HCT116 (cell line): ENCODE measurements around the gene PADI2. TPM values are rescaled to one million over a fixed set of nuclear protein-coding genes. Genes with fewer than 3 reads are reported as not detected.

ENCODE experiments used
- ATAC-seq: fragments of 200-7000 bp; cut with Tn5 transposase; 2 replicates; pipeline ENCODE4 v1.9.1; 2020; ENCODE audit warnings: mild to moderate bottlenecking, moderate library complexity
- BruUV-seq: library from RNA; stranded (reverse); fragments of 400-500 nt; replicated peaks from 2 replicates; lab custom pipeline; 2021; lab: Mats Ljungman, UMichigan
- CTCF ChIA-PET: fragments of 300-600 bp; sonication (Branson Sonifier 250); formaldehyde crosslinking; loops from one replicate; lab custom pipeline; 2021; ENCODE audit warnings: antibody characterized with exemption; lab: Charles Lee
- POLR2A ChIA-PET: fragments of 300-600, 350-600 bp; sonication (Branson Sonifier 250); formaldehyde crosslinking; loops from one replicate; lab custom pipeline; 2021; ENCODE audit warnings: antibody characterized with exemption; lab: Charles Lee
- RAD21 ChIA-PET, 2 experiments: fragments of 300-600 bp; sonication (Branson Sonifier 250); formaldehyde crosslinking; loops; one replicate each; lab custom pipeline; 2023; ENCODE audit warnings: low total read pairs in 2 of 2; ENCODE audit not compliant: uncharacterized antibody in 2 of 2, unreplicated experiment in 2 of 2, low non-redundant PET in 1 of 2; lab: Charles Lee
- DNase-seq: peaks from one replicate; pipeline ENCODE4 v3.0.0-alpha.2; 2010; ENCODE audit warnings: low read depth, low spot score
- H2AFZ ChIP-seq: fragments of 200-600 bp; shearing (Covaris generic), sonication (generic); 2 replicates; pipeline ENCODE4 v1.6.1; 2017; ENCODE audit warnings: low read depth, mixed run types, mixed read lengths, antibody characterized with exemption, low read length; ENCODE audit not compliant: poor library complexity, severe bottlenecking
- H3K27ac ChIP-seq: 2 replicates; pipeline ENCODE4 v1.5.1; 2012; ENCODE audit warnings: low read depth, low read length
- H3K27me3 ChIP-seq: fragments of 200-600 bp; sonication (generic); 2 replicates; pipeline ENCODE4 v1.6.1; 2016; ENCODE audit warnings: mixed run types, low read length, mixed read lengths; ENCODE audit not compliant: insufficient read depth
- H3K36me3 ChIP-seq, 2 experiments: fragments of 200-500 bp in 1 of 2; fragments of 200-600 bp in 1 of 2; sonication (Bioruptor generic) in 1 of 2; sonication (generic) in 1 of 2; 2 replicates each; pipeline versions ENCODE4 v1.5.1 to v1.6.1; 2014 to 2016; ENCODE audit warnings: low read length in 2 of 2, inconsistent platforms in 1 of 2, mixed read lengths in 1 of 2, mixed run types in 1 of 2; ENCODE audit not compliant: insufficient read depth in 2 of 2, control insufficient read depth in 1 of 2
- H3K4me1 ChIP-seq, 2 experiments: fragments of 200-600 bp in 1 of 2; sonication (generic) in 1 of 2; 2 replicates each; pipeline versions ENCODE4 v1.5.1 to v1.6.1; 2012 to 2017; ENCODE audit warnings: low read length in 2 of 2, inconsistent platforms in 1 of 2, mild to moderate bottlenecking in 1 of 2, mixed read lengths in 1 of 2, mixed run types in 1 of 2, moderate library complexity in 1 of 2; ENCODE audit not compliant: insufficient read depth in 2 of 2, control insufficient read depth in 1 of 2
- H3K4me2 ChIP-seq: fragments of 200-600 bp; sonication (generic); 2 replicates; pipeline ENCODE4 v1.6.1; 2017; ENCODE audit warnings: mixed run types, low read length, mixed read lengths
- H3K4me3 ChIP-seq, 2 experiments: fragments of 200-600 bp in 1 of 2; sonication (generic) in 1 of 2; replicated peaks in 1 of 2; 2 replicates each; pipeline ENCODE4 v1.5.1; 2011 to 2016; ENCODE audit warnings: low read length in 2 of 2, control low read depth in 1 of 2, low read depth in 1 of 2, mild to moderate bottlenecking in 1 of 2, mixed read lengths in 1 of 2, mixed run types in 1 of 2
- H3K79me2 ChIP-seq: fragments of 200-600 bp; sonication (generic); 2 replicates; pipeline ENCODE4 v1.6.1; 2017; ENCODE audit warnings: mild to moderate bottlenecking, mixed run types, low read length, moderate library complexity, mixed read lengths; ENCODE audit not compliant: insufficient read depth
- H3K9ac ChIP-seq: fragments of 200-600 bp; sonication (generic); 2 replicates; pipeline ENCODE4 v1.6.1; 2016; ENCODE audit warnings: low read length, mixed read lengths
- H3K9me2 ChIP-seq: fragments of 200-600 bp; sonication (generic), shearing (Covaris generic); 2 replicates; pipeline ENCODE4 v1.6.1; 2017; ENCODE audit warnings: mixed run types, mild to moderate bottlenecking, moderate library complexity; ENCODE audit not compliant: insufficient read depth
- H3K9me3 ChIP-seq, 2 experiments: fragments of 200-500 bp in 1 of 2; fragments of 200-600 bp in 1 of 2; sonication (Bioruptor generic) in 1 of 2; sonication (generic) in 1 of 2; 2 replicates each; pipeline ENCODE4 v1.6.1; 2014 to 2017; ENCODE audit warnings: low read length in 2 of 2, mixed read lengths in 2 of 2, inconsistent platforms in 1 of 2, low read depth in 1 of 2, mild to moderate bottlenecking in 1 of 2, mixed run types in 1 of 2, moderate library complexity in 1 of 2; ENCODE audit not compliant: control insufficient read depth in 1 of 2, insufficient read depth in 1 of 2
- H4K20me1 ChIP-seq: fragments of 200-600 bp; sonication (generic), shearing (Covaris generic); 2 replicates; pipeline ENCODE4 v1.6.1; 2017; ENCODE audit warnings: mixed run types, mild to moderate bottlenecking, moderate library complexity; ENCODE audit not compliant: insufficient read depth
- ATF3 ChIP-seq: IDR thresholded peaks from 2 replicates; pipeline ENCODE4 v1.6.1; 2012
- CBX3 ChIP-seq: IDR thresholded peaks from 2 replicates; pipeline ENCODE4 v1.6.1; 2012; ENCODE audit warnings: low read depth
- CTCF ChIP-seq, 3 experiments: fragments of 200-600 bp in 1 of 3; sonication (generic) in 1 of 3; IDR thresholded peaks in 2 of 3; conservative IDR thresholded peaks in 1 of 3; 2 replicates each; pipeline ENCODE4 v1.5.1; 2012 to 2017; ENCODE audit warnings: low read depth in 2 of 3, low read length in 2 of 3, antibody characterized with exemption in 1 of 3, borderline replicate concordance in 1 of 3, control low read depth in 1 of 3, mild to moderate bottlenecking in 1 of 3, mixed read lengths in 1 of 3, mixed run types in 1 of 3, moderate library complexity in 1 of 3; ENCODE audit not compliant: insufficient read depth in 1 of 3
- ELF1 ChIP-seq: IDR thresholded peaks from 2 replicates; pipeline ENCODE4 v1.6.1; 2012; ENCODE audit warnings: low read depth, borderline replicate concordance
- EZH2 ChIP-seq: fragments of 200-600 bp; sonication (generic); IDR thresholded peaks from 2 replicates; pipeline ENCODE4 v1.6.1; 2017; ENCODE audit warnings: antibody characterized with exemption, mixed run types
- FOSL1 ChIP-seq: IDR thresholded peaks from 2 replicates; pipeline ENCODE4 v1.6.1; 2012; ENCODE audit warnings: low read depth
- POLR2A ChIP-seq: IDR thresholded peaks from 2 replicates; pipeline ENCODE4 v1.7.0; 2011; ENCODE audit warnings: borderline replicate concordance; ENCODE audit not compliant: insufficient read depth, insufficient read length; ENCODE audit errors: extremely low read depth
- POLR2AphosphoS5 ChIP-seq: IDR thresholded peaks from 2 replicates; pipeline ENCODE4 v1.6.1; 2011; ENCODE audit warnings: mild to moderate bottlenecking, low read depth, low read length, moderate library complexity
- REST ChIP-seq: IDR thresholded peaks from 2 replicates; pipeline ENCODE4 v1.6.1; 2012; ENCODE audit warnings: low read depth
- SP1 ChIP-seq: IDR thresholded peaks from 2 replicates; pipeline ENCODE4 v1.6.1; 2012; ENCODE audit warnings: low read depth
- ZBTB33 ChIP-seq: IDR thresholded peaks from 2 replicates; pipeline ENCODE4 v1.6.1; 2011; ENCODE audit warnings: mild to moderate bottlenecking, low read length, moderate library complexity; ENCODE audit not compliant: insufficient replicate concordance; ENCODE audit errors: extremely low read depth
- ZNF274 ChIP-seq: fragments of 200-500 bp; sonication (Bioruptor generic); IDR thresholded peaks from 2 replicates; pipeline ENCODE4 v1.6.1; 2014; ENCODE audit warnings: mild to moderate bottlenecking, low read depth, low read length, inconsistent platforms
- intact Hi-C: fragments of 100-400 bp; cut with micrococcal nuclease; formaldehyde crosslinking; loops from 2 replicates; pipeline ENCODE4 v1.10.0; 2022
- total RNA-seq: library from RNA; stranded (reverse); gene quantifications from one replicate; pipeline ENCODE4 v1.2.1, GENCODE V29; 2021; ENCODE audit not compliant: unreplicated experiment

Gene PADI2
- total RNA-seq, 1 experiment from 2014 or later: 2.7 TPM

- TF ChIP-seq CTCF (IDR thresholded peaks at IDR 0.05 in 2 of 3, conservative IDR thresholded peaks at IDR 0.05 in 1 of 3; ENCODE audit: borderline replicate concordance in 1 of 3, insufficient read depth in 1 of 3, low read depth in 2 of 3, low read length in 2 of 3) (no peak), CBX3 (no peak), FOSL1 (no peak), SP1 (no peak), EZH2 (no peak), ZNF274 (no peak), ZBTB33 (no peak), ATF3 (no peak)
- TF ChIP-seq, all 23 proteins: peak for 0
Observed at GRCh38 chr1:17052038-17052437, 67.2 kb downstream of the PADI2 start (continued).

GRCh38 chr1:17047924-17048323 is 71.3 kb downstream of the PADI2 start:
- ATAC-seq (no peak), DNase-seq (no peak)
- no TSS peak for BruUV-seq
- H3K4me1 ChIP-seq: peaks cover 2 to 8% of the 10 kb centered on the region in 2 experiments; a peak in 3 of 4 replicates
- no peaks in the 10 kb centered on the region for H3K9me3 ChIP-seq
- no peaks in the 10 kb centered on the region for H3K27me3 ChIP-seq
- H3K9me2 ChIP-seq: no peaks in the 10 kb centered on the region
- no peak overlapping the region for H2AFZ ChIP-seq
- peaks cover 26 to 29% of the 10 kb centered on the region in 2 experiments; a peak in 3 of 4 replicates for H3K36me3 ChIP-seq
- H3K9ac ChIP-seq: no peak overlapping the region
- no peak overlapping the region for H3K4me2 ChIP-seq
- H4K20me1 ChIP-seq: no peaks in the 10 kb centered on the region
- RAD21 ChIA-PET: no interaction called here
- POLR2A ChIA-PET: no interaction called here
- no peak overlapping the region for H3K27ac ChIP-seq
- peaks cover 89% of the 10 kb centered on the region for H3K79me2 ChIP-seq
- no peak for TF ChIP-seq ATF3
- no peak for TF ChIP-seq ZNF274
- no peak for TF ChIP-seq ZBTB33
- no peak for TF ChIP-seq POLR2AphosphoS5
- no peak for TF ChIP-seq REST
- TF ChIP-seq ELF1: no peak
- TF ChIP-seq POLR2A: no peak
- CTCF ChIA-PET: no interaction called here
- intact Hi-C loops: loop anchor here (5.0 kb wide), 1 partner anchor 36 kb away; the partner anchor contains the start of gene ATP13A2
- no peak overlapping the region for H3K4me3 ChIP-seq
